Caco-2 (cell line): ENCODE measurements around the gene P2RX3. TPM values are rescaled to one million over a fixed set of nuclear protein-coding genes. Genes with fewer than 3 reads are reported as not detected.

Experiments
- BruUV-seq: library from RNA; stranded (reverse); fragments of 400-500 nt; replicated peaks from 2 replicates; lab custom pipeline; 2021; lab: Mats Ljungman, UMichigan
- CTCF ChIA-PET: fragments of 300-600 bp; sonication (Branson Sonifier 250); formaldehyde crosslinking; loops from one replicate; lab custom pipeline; 2022; ENCODE audit warnings: antibody characterized with exemption; lab: Charles Lee
- POLR2A ChIA-PET: fragments of 300-600 bp; sonication (Branson Sonifier 250); formaldehyde crosslinking; loops from one replicate; lab custom pipeline; 2022; ENCODE audit warnings: antibody characterized with exemption; lab: Charles Lee
- DNase-seq, 2 experiments: peaks; one replicate each; pipeline versions ENCODE4 v3.0.0 to v3.0.0-alpha.2; 2020 to 2022
- H3K27me3 ChIP-seq: replicated peaks from 2 replicates; pipeline ENCODE4 v1.6.0; 2011; ENCODE audit warnings: low read length; ENCODE audit not compliant: control insufficient read depth, insufficient read depth
- H3K36me3 ChIP-seq: 2 replicates; pipeline ENCODE4 v1.5.1; 2011; ENCODE audit warnings: low read length; ENCODE audit not compliant: control insufficient read depth, insufficient read depth
- H3K4me1 ChIP-seq: fragments of 250-450 bp; sonication (Bioruptor Pico); 2 replicates; pipeline ENCODE4 v1.5.1; 2020; ENCODE audit warnings: mild to moderate bottlenecking
- H3K4me3 ChIP-seq: 2 replicates; pipeline ENCODE4 v1.5.1; 2011; ENCODE audit warnings: low read depth, mild to moderate bottlenecking, control low read depth, low read length
- H3K9me3 ChIP-seq: fragments of 250-450 bp; sonication (Bioruptor Pico); 2 replicates; pipeline ENCODE4 v1.5.1; 2020; ENCODE audit warnings: mild to moderate bottlenecking, moderate library complexity
- H3K27ac Mint-ChIP-seq: one replicate; pipeline ENCODE4 v1.8.0; 2022; ENCODE audit warnings: mixed read lengths; ENCODE audit not compliant: unreplicated experiment
- H3K27me3 Mint-ChIP-seq: one replicate; pipeline ENCODE4 v1.8.0; 2022; ENCODE audit warnings: mixed read lengths; ENCODE audit not compliant: insufficient read depth, unreplicated experiment
- H3K36me3 Mint-ChIP-seq: one replicate; pipeline ENCODE4 v1.8.0; 2022; ENCODE audit warnings: mild to moderate bottlenecking, mixed read lengths; ENCODE audit not compliant: insufficient read depth, unreplicated experiment
- H3K4me1 Mint-ChIP-seq: one replicate; pipeline ENCODE4 v1.8.0; 2022; ENCODE audit warnings: low read depth, mixed read lengths; ENCODE audit not compliant: unreplicated experiment
- H3K4me3 Mint-ChIP-seq: one replicate; pipeline ENCODE4 v1.8.0; 2022; ENCODE audit warnings: mild to moderate bottlenecking, moderate library complexity, mixed read lengths; ENCODE audit not compliant: unreplicated experiment
- H3K9me3 Mint-ChIP-seq: one replicate; pipeline ENCODE4 v1.8.0; 2022; ENCODE audit warnings: mixed read lengths; ENCODE audit not compliant: unreplicated experiment
- CTCF ChIP-seq, 2 experiments: fragments of 200-600 bp in 1 of 2; IDR thresholded peaks; 1 replicate in 1 of 2; 2 replicates in 1 of 2; pipeline versions ENCODE4 v1.5.1 to v1.8.0; 2011 to 2022; ENCODE audit warnings: antibody characterized with exemption in 1 of 2, control low read depth in 1 of 2, inconsistent platforms in 1 of 2, low read depth in 1 of 2, low read length in 1 of 2, mild to moderate bottlenecking in 1 of 2, moderate library complexity in 1 of 2; ENCODE audit not compliant: insufficient read depth in 1 of 2, severe bottlenecking in 1 of 2, unreplicated experiment in 1 of 2
- intact Hi-C: fragments of 100-400 bp; cut with micrococcal nuclease; formaldehyde crosslinking; loops from one replicate; pipeline ENCODE4 v1.10.0; 2022; ENCODE audit not compliant: unreplicated experiment
- total RNA-seq: library from RNA; stranded (reverse); gene quantifications from 2 replicates; pipeline ENCODE4 v1.2.3, GENCODE V29; 2022

P2RX3 gene
- total RNA-seq, 1 experiment from 2014 or later, result not detected

GRCh38 chr11:57314221-57314973 is 23.8 kb upstream of the P2RX3 start:
- H3K9me3 ChIP-seq, result no peaks in the 10 kb centered on the region
- Mint-ChIP-seq H3K27ac (no peak overlapping the region), H3K27me3 (no peaks in the 10 kb centered on the region), H3K36me3 (peaks cover 44% of the 10 kb centered on the region), H3K4me1 (peaks cover 14% of the 10 kb centered on the region), H3K9me3 (no peaks in the 10 kb centered on the region), H3K4me3 (no peak overlapping the region)
- no peaks in the 10 kb centered on the region for H3K27me3 ChIP-seq
- ChIA-PET CTCF (no interaction called here), POLR2A (no interaction called here)
- no peak for DNase-seq
- peaks cover 15% of the 10 kb centered on the region for H3K36me3 ChIP-seq
- H3K4me3 ChIP-seq, result no peak overlapping the region
- no TSS peak for BruUV-seq
- intact Hi-C loops, result no loop called here
- no peak for TF ChIP-seq CTCF (IDR thresholded peaks at IDR 0.05; ENCODE audit: insufficient read depth in 1 of 2, low read depth in 1 of 2, low read length in 1 of 2, severe bottlenecking in 1 of 2, unreplicated experiment in 1 of 2)
- peaks cover 44% of the 10 kb centered on the region for H3K4me1 ChIP-seq

GRCh38 chr11:57315491-57315890 is 22.7 kb upstream of the P2RX3 start:
- H3K27me3 ChIP-seq, result no peaks in the 10 kb centered on the region
- H3K27ac Mint-ChIP-seq, result no peak overlapping the region
- TF ChIP-seq CTCF (IDR thresholded peaks at IDR 0.05; ENCODE audit: insufficient read depth in 1 of 2, low read depth in 1 of 2, low read length in 1 of 2, severe bottlenecking in 1 of 2, unreplicated experiment in 1 of 2), result no peak
- BruUV-seq, result no TSS peak
- H3K4me1 ChIP-seq, result peaks cover 40% of the 10 kb centered on the region
- no peak overlapping the region for H3K4me3 ChIP-seq
- DNase-seq, result no peak
- POLR2A ChIA-PET, result no interaction called here
- H3K4me1 Mint-ChIP-seq, result peaks cover 6% of the 10 kb centered on the region
- intact Hi-C loops, result no loop called here
- no peak overlapping the region for H3K4me3 Mint-ChIP-seq
- H3K36me3 ChIP-seq, result peaks cover 15% of the 10 kb centered on the region
- H3K9me3 ChIP-seq, result no peaks in the 10 kb centered on the region
- no peaks in the 10 kb centered on the region for H3K9me3 Mint-ChIP-seq
- CTCF ChIA-PET, result no interaction called here
- H3K27me3 Mint-ChIP-seq, result no peaks in the 10 kb centered on the region
- peaks cover 34% of the 10 kb centered on the region for H3K36me3 Mint-ChIP-seq

GRCh38 chr11:57316017-57316416 is 22.1 kb upstream of the P2RX3 start:
- no peak for DNase-seq
- Mint-ChIP-seq H3K27ac (no peak overlapping the region), H3K36me3 (peaks cover 34% of the 10 kb centered on the region), H3K27me3 (no peaks in the 10 kb centered on the region), H3K9me3 (no peaks in the 10 kb centered on the region), H3K4me1 (peaks cover 11% of the 10 kb centered on the region), H3K4me3 (no peak overlapping the region)
- peaks cover 16% of the 10 kb centered on the region for H3K36me3 ChIP-seq
- H3K4me3 ChIP-seq, result no peak overlapping the region
- TF ChIP-seq CTCF (IDR thresholded peaks at IDR 0.05; ENCODE audit: insufficient read depth in 1 of 2, low read depth in 1 of 2, low read length in 1 of 2, severe bottlenecking in 1 of 2, unreplicated experiment in 1 of 2), result no peak
- ChIA-PET CTCF (no interaction called here), POLR2A (no interaction called here)
- intact Hi-C loops, result no loop called here
- no TSS peak for BruUV-seq
- H3K4me1 ChIP-seq, result peaks cover 39% of the 10 kb centered on the region
- H3K27me3 ChIP-seq, result no peaks in the 10 kb centered on the region
- H3K9me3 ChIP-seq, result no peaks in the 10 kb centered on the region
